HepG2 (cell line): ENCODE results near the gene BCAS4. TPM values are rescaled to one million over a fixed set of nuclear protein-coding genes. Genes with fewer than 3 reads are reported as not detected.
A peak's percentile ranks its signal among the peaks of the same experiment; 100 is the strongest.

Source experiments
- CREB3 ChIP-seq: sonication (generic); formaldehyde crosslinking; IDR thresholded peaks from 2 replicates; pipeline ENCODE4 v1.5.0; 2020; ENCODE audit warnings: missing genetic modification reagents
- FLYWCH1 ChIP-seq: sonication (generic); formaldehyde crosslinking; IDR thresholded peaks from 2 replicates; pipeline ENCODE4 v1.8.1; 2023; ENCODE audit warnings: mild to moderate bottlenecking, missing genetic modification reagents
- FOXM1 ChIP-seq: sonication (generic); formaldehyde crosslinking; IDR thresholded peaks from 2 replicates; pipeline ENCODE4 v1.5.0; 2020; ENCODE audit warnings: missing genetic modification reagents
- HMGXB3 ChIP-seq: sonication (generic); formaldehyde crosslinking; IDR thresholded peaks from 2 replicates; pipeline ENCODE4 v1.4.0; 2020; ENCODE audit warnings: missing genetic modification reagents, borderline replicate concordance
- LCORL ChIP-seq, 2 experiments: fragments of 450-650 bp in 1 of 2; sonication (generic) in 1 of 2; formaldehyde crosslinking in 1 of 2; IDR thresholded peaks; 2 replicates each; pipeline versions ENCODE4 v1.5.0 to v1.6.1; 2017 to 2020; ENCODE audit warnings: antibody characterized with exemption in 1 of 2, missing genetic modification reagents in 1 of 2
- MTA1 ChIP-seq: sonication (generic); formaldehyde crosslinking; IDR thresholded peaks from 2 replicates; pipeline ENCODE4 v1.4.0; 2020; ENCODE audit warnings: missing genetic modification reagents, mild to moderate bottlenecking, borderline replicate concordance
- MTF1 ChIP-seq: sonication (generic); formaldehyde crosslinking; IDR thresholded peaks from 2 replicates; pipeline ENCODE4 v1.5.0; 2020; ENCODE audit warnings: missing genetic modification reagents
- NFKB2 ChIP-seq: sonication (generic); formaldehyde crosslinking; IDR thresholded peaks from 2 replicates; pipeline ENCODE4 v1.4.0; 2020; ENCODE audit warnings: missing genetic modification reagents, borderline replicate concordance
- SMAD9 ChIP-seq: sonication (generic); formaldehyde crosslinking; IDR thresholded peaks from 2 replicates; pipeline ENCODE4 v1.5.1; 2020; ENCODE audit warnings: mild to moderate bottlenecking, missing genetic modification reagents
- TBX3 ChIP-seq: fragments of 450-650 bp; IDR thresholded peaks from 2 replicates; pipeline ENCODE4 v1.6.1; 2017; ENCODE audit warnings: antibody characterized with exemption, mild to moderate bottlenecking, inconsistent platforms, borderline replicate concordance
- THAP9 ChIP-seq: sonication (generic); formaldehyde crosslinking; IDR thresholded peaks from 2 replicates; pipeline ENCODE4; 2020; ENCODE audit warnings: missing genetic modification reagents, mild to moderate bottlenecking, borderline replicate concordance
- TMF1 ChIP-seq: sonication (generic); formaldehyde crosslinking; IDR thresholded peaks from 2 replicates; pipeline ENCODE4 v1.8.1; 2022; ENCODE audit warnings: low read depth, missing genetic modification reagents
- ZBTB21 ChIP-seq: sonication (generic); formaldehyde crosslinking; IDR thresholded peaks from 2 replicates; pipeline ENCODE4 v1.4.0; 2020; ENCODE audit warnings: missing genetic modification reagents
- ZBTB7A ChIP-seq: sonication (generic); formaldehyde crosslinking; IDR thresholded peaks from 2 replicates; pipeline ENCODE4 v1.8.0; 2022; ENCODE audit warnings: mild to moderate bottlenecking, missing genetic modification reagents
- ZNF10 ChIP-seq: sonication (generic); formaldehyde crosslinking; IDR thresholded peaks from 2 replicates; pipeline ENCODE4 v1.4.0; 2020; ENCODE audit warnings: mild to moderate bottlenecking, low read depth, missing genetic modification reagents, borderline replicate concordance
- ZNF180 ChIP-seq: sonication (generic); formaldehyde crosslinking; IDR thresholded peaks from 2 replicates; pipeline ENCODE4 v1.4.0; 2020; ENCODE audit warnings: low read depth, missing genetic modification reagents, borderline replicate concordance
- ZNF362 ChIP-seq: sonication (generic); formaldehyde crosslinking; IDR thresholded peaks from 2 replicates; pipeline ENCODE4 v1.4.0; 2020; ENCODE audit warnings: missing genetic modification reagents, mild to moderate bottlenecking, borderline replicate concordance
- ZNF431 ChIP-seq: sonication (generic); formaldehyde crosslinking; IDR thresholded peaks from 2 replicates; pipeline ENCODE4 v1.9.0; 2022; ENCODE audit warnings: missing genetic modification reagents, low read depth, mild to moderate bottlenecking, borderline replicate concordance
- ZNF572 ChIP-seq: sonication (generic); formaldehyde crosslinking; IDR thresholded peaks from 2 replicates; pipeline ENCODE4 v1.5.1; 2020; ENCODE audit warnings: mild to moderate bottlenecking, missing genetic modification reagents
- ZNF816 ChIP-seq: sonication (generic); formaldehyde crosslinking; IDR thresholded peaks from 2 replicates; pipeline ENCODE4 v1.8.0; 2022; ENCODE audit warnings: missing genetic modification reagents, mild to moderate bottlenecking, borderline replicate concordance
- polyA plus RNA-seq, 8 experiments: library from polyadenylated mRNA; depleted of rRNA in 3 of 8; stranded (reverse) in 7 of 8; unstranded in 1 of 8; fragments of >200 nt; fragmentation: Illumina TruSeq in 4 of 8; extraction: Trizol in 4 of 8; gene quantifications; 2 replicates each; pipeline versions ENCODE4 v1.2.1 to v1.2.3, GENCODE V29; 2011 to 2016; ENCODE audit warnings: low read depth in 4 of 8, missing spikeins in 1 of 8, mixed read lengths in 1 of 8; ENCODE audit not compliant: insufficient read depth in 1 of 8
- total RNA-seq, 5 experiments: library from RNA; depleted of rRNA; stranded (reverse); fragments of >200 nt; fragmentation: Illumina TruSeq; extraction: Trizol; gene quantifications; 2 replicates each; pipeline ENCODE4 v1.2.3, GENCODE V29; 2016; ENCODE audit warnings: low read depth in 1 of 5

Gene BCAS4
- total and polyA plus RNA-seq, 2 of the 13 experiments (the other 11 are each of a cell fraction or from before 2014, with no cell fraction given): 7.2 to 8.0 TPM

- TF ChIP-seq THAP9 (CRISPR knock-in tag): no peak
- TF ChIP-seq ZNF431 (CRISPR knock-in tag): 0 out of 2 replicates have a peak, but pooled peaks have one; percentile 46
- TF ChIP-seq TMF1 (CRISPR knock-in tag): no peak
- no peak for TF ChIP-seq FLYWCH1 (CRISPR knock-in tag)
- TF ChIP-seq ZBTB7A (CRISPR knock-in tag): 0 out of 2 replicates have a peak, but pooled peaks have one; percentile 21
- no peak; the same call in 1 of the 2 replicates for TF ChIP-seq ZNF572 (CRISPR knock-in tag)
- TF ChIP-seq FOXM1 (CRISPR knock-in tag): no peak
- TF ChIP-seq ZNF180 (CRISPR knock-in tag): no peak
- peak; percentile 11; the same call in 1 of the 2 replicates for TF ChIP-seq MTA1
- no peak; the same call in 1 of the 2 replicates for TF ChIP-seq NFKB2 (CRISPR knock-in tag)
- TF ChIP-seq LCORL (IDR thresholded peaks at IDR 0.05): no peak
- no peak for TF ChIP-seq LCORL (CRISPR knock-in tag; IDR thresholded peaks at IDR 0.05)
- TF ChIP-seq MTF1 (CRISPR knock-in tag): no peak
- TF ChIP-seq CREB3 (CRISPR knock-in tag): no peak
- no peak for TF ChIP-seq ZNF362 (CRISPR knock-in tag)
- 0 out of 2 replicates have a peak, but pooled peaks have one; percentile 23 for TF ChIP-seq SMAD9
- TF ChIP-seq TBX3: peak; percentile 1; the same call in 1 of the 2 replicates
- TF ChIP-seq ZNF10 (CRISPR knock-in tag): no peak
- no peak for TF ChIP-seq ZBTB21 (CRISPR knock-in tag)
- TF ChIP-seq ZNF816: no peak
- no peak for TF ChIP-seq HMGXB3 (CRISPR knock-in tag)
Measured at GRCh38 chr20:50848341-50848808, 53.5 kb downstream of the BCAS4 start (continued).
